Measurements from ENCODE around the gene PARM1.

GRCh38 chr4:74893171-74893570 lies 39.7 kb upstream of the PARM1 start:
- TF ChIP-seq CTCF (IDR thresholded peaks at IDR 0.05; ENCODE audit: low read length) (no peak), EZH2 (IDR thresholded peaks at IDR 0.05; ENCODE audit: borderline replicate concordance, low read length) (no peak)

Data from OCI-LY1 (cell line).